Endothelial cell of umbilical vein (primary cell): ENCODE measurements around the gene POLD3. TPM values are rescaled to one million over a fixed set of nuclear protein-coding genes. Genes with fewer than 3 reads are reported as not detected.

ENCODE experiments used
- BruUV-seq: library from RNA; stranded (reverse); fragments of 400-500 nt; replicated peaks from 2 replicates; lab custom pipeline; 2021; lab: Mats Ljungman, UMichigan
- CTCF ChIA-PET: fragments of 300-600, 350-600 bp; sonication (Branson Sonifier 250); formaldehyde crosslinking; loops from one replicate; lab custom pipeline; 2021; ENCODE audit warnings: antibody characterized with exemption, inconsistent platforms; lab: Charles Lee
- POLR2A ChIA-PET: fragments of 300-600, 350-600 bp; sonication (Branson Sonifier 250); formaldehyde crosslinking; loops from one replicate; lab custom pipeline; 2021; ENCODE audit warnings: antibody characterized with exemption, inconsistent platforms; lab: Charles Lee
- DNase-seq: peaks from one replicate; pipeline ENCODE4 v3.0.0-alpha.2; 2011; ENCODE audit warnings: low read depth, low spot score
- FAIRE-seq: peaks from 2 replicates; lab custom pipeline; 2011; peaks lifted over from hg19 to GRCh38; lab: Jason Lieb, UNC
- H2AFZ ChIP-seq: 2 replicates; pipeline ENCODE4 v1.6.0; 2012; ENCODE audit warnings: low read depth, low read length, control low read depth, inconsistent platforms
- H3K27ac ChIP-seq: 2 replicates; pipeline ENCODE4 v1.5.1; 2011; ENCODE audit warnings: low read depth, mild to moderate bottlenecking, control low read depth, low read length, moderate library complexity; ENCODE audit not compliant: insufficient read depth
- H3K27me3 ChIP-seq, 2 experiments: 2 replicates each; pipeline versions ENCODE4 v1.6.0 to v1.6.1; 2011; ENCODE audit warnings: low read length in 2 of 2, mixed read lengths in 1 of 2; ENCODE audit not compliant: control insufficient read depth in 2 of 2, insufficient read depth in 2 of 2
- H3K36me3 ChIP-seq, 2 experiments: 2 replicates in 1 of 2; 3 replicates in 1 of 2; pipeline ENCODE4 v1.5.1; 2011; ENCODE audit warnings: low read length in 2 of 2, mild to moderate bottlenecking in 1 of 2, moderate library complexity in 1 of 2; ENCODE audit not compliant: control insufficient read depth in 2 of 2, insufficient read depth in 2 of 2; ENCODE audit errors: extremely low read depth in 1 of 2
- H3K4me1 ChIP-seq: 3 replicates; pipeline ENCODE4 v1.5.1; 2011; ENCODE audit warnings: mild to moderate bottlenecking, low read length; ENCODE audit not compliant: control insufficient read depth, insufficient read depth; ENCODE audit errors: extremely low read depth
- H3K4me2 ChIP-seq: 2 replicates; pipeline ENCODE4 v1.6.1; 2011; ENCODE audit warnings: low read length, control low read depth, mixed read lengths; ENCODE audit not compliant: insufficient read depth
- H3K4me3 ChIP-seq, 3 experiments: fragments of 200-600 bp in 1 of 3; sonication (generic), shearing (Covaris generic) in 1 of 3; replicated peaks in 1 of 3; 2 replicates each; pipeline ENCODE4 v1.5.1; 2011 to 2016; ENCODE audit warnings: control low read depth in 3 of 3, low read length in 3 of 3, mild to moderate bottlenecking in 2 of 3, inconsistent platforms in 1 of 3, low read depth in 1 of 3, moderate library complexity in 1 of 3; ENCODE audit not compliant: insufficient read depth in 1 of 3
- H3K79me2 ChIP-seq: 2 replicates; pipeline ENCODE4 v1.6.0; 2012; ENCODE audit warnings: low read length, inconsistent platforms; ENCODE audit not compliant: control insufficient read depth, insufficient read depth
- H3K9ac ChIP-seq: replicated peaks from 2 replicates; pipeline ENCODE3; 2011; ENCODE audit warnings: low read length, control low read depth; ENCODE audit not compliant: insufficient read depth; ENCODE audit errors: extremely low read depth
- H3K9me1 ChIP-seq: replicated peaks from 3 replicates; pipeline ENCODE4 v1.6.0; 2011; ENCODE audit warnings: mild to moderate bottlenecking, low read length; ENCODE audit not compliant: control insufficient read depth, insufficient read depth; ENCODE audit errors: extremely low read depth
- H3K9me3 ChIP-seq: replicated peaks from 2 replicates; pipeline ENCODE4 v1.5.1; 2012; ENCODE audit warnings: low read length, inconsistent platforms; ENCODE audit not compliant: control insufficient read depth, insufficient read depth
- H4K20me1 ChIP-seq: replicated peaks from 2 replicates; pipeline ENCODE3; 2011; ENCODE audit warnings: mild to moderate bottlenecking, low read length; ENCODE audit not compliant: control insufficient read depth, insufficient read depth; ENCODE audit errors: extremely low read depth
- EZH2 ChIP-seq: IDR thresholded peaks from 2 replicates; pipeline ENCODE4 v1.6.1; 2012; ENCODE audit warnings: borderline replicate concordance, low read depth, mild to moderate bottlenecking, moderate library complexity, low read length, inconsistent platforms; ENCODE audit not compliant: severe bottlenecking
- FOS ChIP-seq: IDR thresholded peaks from 2 replicates; pipeline ENCODE4 v1.6.1; 2011; ENCODE audit warnings: mild to moderate bottlenecking, low read length, moderate library complexity, borderline replicate concordance; ENCODE audit not compliant: insufficient read depth
- GATA2 ChIP-seq: IDR thresholded peaks from 2 replicates; pipeline ENCODE4 v1.7.0; 2011; ENCODE audit warnings: low read depth, mild to moderate bottlenecking, moderate library complexity, mixed read lengths, low read length; ENCODE audit not compliant: insufficient read length, insufficient read depth
- JUN ChIP-seq: IDR thresholded peaks from 2 replicates; pipeline ENCODE4 v1.6.1; 2011; ENCODE audit warnings: borderline replicate concordance, low read depth; ENCODE audit not compliant: insufficient read length, insufficient read depth
- MYC ChIP-seq: IDR thresholded peaks from one replicate; pipeline ENCODE4 v1.6.1; 2011; ENCODE audit warnings: mild to moderate bottlenecking, low read depth, low read length
- POLR2A ChIP-seq: IDR thresholded peaks from 2 replicates; pipeline ENCODE4 v1.6.1; 2012; ENCODE audit warnings: low read depth, mild to moderate bottlenecking, control low read depth, low read length
- POLR2AphosphoS5 ChIP-seq: IDR thresholded peaks from 2 replicates; pipeline ENCODE4 v1.6.1; 2012; ENCODE audit warnings: low read depth, mild to moderate bottlenecking, control low read depth, low read length, moderate library complexity; ENCODE audit not compliant: insufficient read depth
- dilution Hi-C: fragments of 300-500 bp; cut with MboI; formaldehyde crosslinking; loops from one replicate; pipeline ENCODE4 v1.15.0; 2019; ENCODE audit warnings: low sequenced_read_pairs; ENCODE audit not compliant: extremely low pct_ligation_motif_present
- intact Hi-C: fragments of 100-400 bp; cut with micrococcal nuclease; formaldehyde crosslinking; loops from one replicate; pipeline ENCODE4 v1.10.0; 2022
- polyA plus RNA-seq, 4 experiments: library from polyadenylated mRNA; depleted of rRNA in 3 of 4; stranded (reverse) in 3 of 4; unstranded in 1 of 4; fragments of >200 nt; gene quantifications; 2 replicates each; pipeline versions ENCODE4 v1.2.1 to v1.2.3, GENCODE V29; 2011 to 2012; ENCODE audit warnings: missing spikeins in 1 of 4
- total RNA-seq: library from RNA; stranded (reverse); gene quantifications from 2 replicates; pipeline ENCODE4 v1.2.3, GENCODE V29; 2021
- TF ChIP-seq, protein P1 (sequence below): IDR thresholded peaks from 2 replicates; pipeline ENCODE4 v1.6.1; 2011; ENCODE audit not compliant: insufficient read depth, insufficient read length
- TF ChIP-seq, protein P2 (sequence below), 2 donors: IDR thresholded peaks; 1 replicate in 1 of 2; 2 replicates in 1 of 2; pipeline ENCODE4 v1.5.1; 2011; ENCODE audit warnings: low read length in 2 of 2, mild to moderate bottlenecking in 2 of 2, moderate library complexity in 2 of 2, control low read depth in 1 of 2, inconsistent platforms in 1 of 2, low read depth in 1 of 2; ENCODE audit not compliant: insufficient read depth in 1 of 2; ENCODE audit errors: extremely low read depth in 1 of 2

Gene POLD3
- total and polyA plus RNA-seq, 2 donors (not counting 3 experiments of a cell fraction or from before 2014, with no cell fraction given): 8.9 to 25.2 TPM

GRCh38 chr11:74648894-74649293 lies 56.5 kb downstream of the POLD3 start:
- CTCF ChIA-PET: interaction anchor here (0.8 kb wide), 1 partner anchor 54 kb away, joined by 3 read pairs; no protein-coding TSS in a partner anchor
- FAIRE-seq: no peak
- Histone ChIP-seq H3K4me2 (no peak overlapping the region), H3K36me3 (peaks cover 0 to 2% of the 10 kb centered on the region in 2 experiments), H3K79me2 (no peaks in the 10 kb centered on the region), H3K27me3 (no peaks in the 10 kb centered on the region), H3K9ac (no peak overlapping the region), H3K4me1 (no peaks in the 10 kb centered on the region), H4K20me1 (no peaks in the 10 kb centered on the region), H3K9me1 (no peaks in the 10 kb centered on the region), H2AFZ (no peak overlapping the region), H3K9me3 (no peaks in the 10 kb centered on the region), H3K4me3 (no peak overlapping the region), H3K27ac (no peak overlapping the region)
- no TSS peak for BruUV-seq
- TF ChIP-seq, protein P1, sequence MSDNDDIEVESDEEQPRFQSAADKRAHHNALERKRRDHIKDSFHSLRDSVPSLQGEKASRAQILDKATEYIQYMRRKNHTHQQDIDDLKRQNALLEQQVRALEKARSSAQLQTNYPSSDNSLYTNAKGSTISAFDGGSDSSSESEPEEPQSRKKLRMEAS: no peak
- TF ChIP-seq, protein P2, sequence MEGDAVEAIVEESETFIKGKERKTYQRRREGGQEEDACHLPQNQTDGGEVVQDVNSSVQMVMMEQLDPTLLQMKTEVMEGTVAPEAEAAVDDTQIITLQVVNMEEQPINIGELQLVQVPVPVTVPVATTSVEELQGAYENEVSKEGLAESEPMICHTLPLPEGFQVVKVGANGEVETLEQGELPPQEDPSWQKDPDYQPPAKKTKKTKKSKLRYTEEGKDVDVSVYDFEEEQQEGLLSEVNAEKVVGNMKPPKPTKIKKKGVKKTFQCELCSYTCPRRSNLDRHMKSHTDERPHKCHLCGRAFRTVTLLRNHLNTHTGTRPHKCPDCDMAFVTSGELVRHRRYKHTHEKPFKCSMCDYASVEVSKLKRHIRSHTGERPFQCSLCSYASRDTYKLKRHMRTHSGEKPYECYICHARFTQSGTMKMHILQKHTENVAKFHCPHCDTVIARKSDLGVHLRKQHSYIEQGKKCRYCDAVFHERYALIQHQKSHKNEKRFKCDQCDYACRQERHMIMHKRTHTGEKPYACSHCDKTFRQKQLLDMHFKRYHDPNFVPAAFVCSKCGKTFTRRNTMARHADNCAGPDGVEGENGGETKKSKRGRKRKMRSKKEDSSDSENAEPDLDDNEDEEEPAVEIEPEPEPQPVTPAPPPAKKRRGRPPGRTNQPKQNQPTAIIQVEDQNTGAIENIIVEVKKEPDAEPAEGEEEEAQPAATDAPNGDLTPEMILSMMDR (IDR thresholded peaks at IDR 0.05; ENCODE audit: extremely low read depth in 1 of 2, insufficient read depth in 1 of 2, low read depth in 1 of 2, low read length in 2 of 2): no peak
- no peak for TF ChIP-seq POLR2AphosphoS5
- TF ChIP-seq MYC: no peak
- no peak for TF ChIP-seq JUN
- no peak for TF ChIP-seq GATA2
- TF ChIP-seq EZH2: no peak
- no peak for TF ChIP-seq POLR2A
- no peak for TF ChIP-seq FOS
- dilution Hi-C loops: no loop called here
- intact Hi-C loops: no loop called here
- no peak for DNase-seq
- POLR2A ChIA-PET: no interaction called here
